GM15510 (cell line): ENCODE data around the gene AGPAT3.

ENCODE experiments used
- POLR2A ChIP-seq: IDR thresholded peaks from 3 replicates; pipeline ENCODE4 v1.6.1; 2011; ENCODE audit warnings: borderline replicate concordance; ENCODE audit not compliant: insufficient read length; ENCODE audit errors: extremely low read depth

AGPAT3 gene

DNA sequence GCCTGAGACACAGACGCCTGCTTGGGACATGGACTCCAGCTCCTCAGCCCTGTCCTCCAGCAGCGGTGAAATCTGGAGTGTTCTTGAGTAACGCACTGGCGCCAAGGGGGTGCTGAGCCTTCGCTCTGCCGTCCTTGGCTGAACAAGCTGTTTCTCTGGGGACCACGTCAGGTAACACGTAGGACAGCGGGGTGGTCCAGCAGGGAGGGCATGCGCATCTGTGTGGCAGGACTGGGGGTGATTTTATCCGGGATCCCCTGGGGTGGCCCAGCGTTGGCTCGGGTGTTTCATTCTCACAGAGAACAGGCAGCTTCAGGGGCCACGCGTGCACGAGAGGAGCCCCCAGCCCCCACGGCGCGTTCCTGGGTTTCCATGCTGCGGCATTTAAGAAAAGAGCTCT, 61.2 kb downstream of the AGPAT3 start:
- no peak for TF ChIP-seq POLR2A

DNA sequence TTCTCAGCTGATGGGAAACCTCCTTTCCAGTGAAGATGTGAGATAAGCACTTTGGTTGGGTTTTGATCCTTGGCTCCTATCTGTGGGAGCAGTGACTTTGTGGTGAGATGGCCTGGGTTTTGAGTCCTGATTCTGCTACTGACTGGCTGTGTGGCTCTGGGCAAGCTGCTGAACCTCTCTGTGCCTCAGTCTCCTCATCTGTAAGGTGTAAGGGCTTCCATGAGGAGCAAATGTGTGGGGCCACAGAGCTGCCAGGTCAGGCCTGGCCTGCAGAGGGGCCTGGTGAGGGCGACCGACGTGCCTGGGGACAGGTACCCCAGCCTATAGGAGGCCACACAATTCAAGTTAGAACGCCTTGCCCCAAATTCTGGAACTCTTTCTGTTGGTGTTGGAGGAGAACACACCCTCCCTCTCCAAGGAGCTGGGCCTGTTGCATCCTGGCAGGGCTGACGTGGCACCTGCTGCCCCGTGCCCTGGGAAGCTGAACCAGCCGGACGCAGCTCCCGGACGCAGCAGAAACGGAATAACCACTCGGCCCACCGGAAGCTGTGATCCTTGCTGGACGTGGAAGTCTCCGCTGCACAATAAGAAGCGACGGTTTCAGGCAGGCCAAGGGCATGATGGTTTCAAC, 62.7 kb downstream of the AGPAT3 start:
- no peak for TF ChIP-seq POLR2A

DNA sequence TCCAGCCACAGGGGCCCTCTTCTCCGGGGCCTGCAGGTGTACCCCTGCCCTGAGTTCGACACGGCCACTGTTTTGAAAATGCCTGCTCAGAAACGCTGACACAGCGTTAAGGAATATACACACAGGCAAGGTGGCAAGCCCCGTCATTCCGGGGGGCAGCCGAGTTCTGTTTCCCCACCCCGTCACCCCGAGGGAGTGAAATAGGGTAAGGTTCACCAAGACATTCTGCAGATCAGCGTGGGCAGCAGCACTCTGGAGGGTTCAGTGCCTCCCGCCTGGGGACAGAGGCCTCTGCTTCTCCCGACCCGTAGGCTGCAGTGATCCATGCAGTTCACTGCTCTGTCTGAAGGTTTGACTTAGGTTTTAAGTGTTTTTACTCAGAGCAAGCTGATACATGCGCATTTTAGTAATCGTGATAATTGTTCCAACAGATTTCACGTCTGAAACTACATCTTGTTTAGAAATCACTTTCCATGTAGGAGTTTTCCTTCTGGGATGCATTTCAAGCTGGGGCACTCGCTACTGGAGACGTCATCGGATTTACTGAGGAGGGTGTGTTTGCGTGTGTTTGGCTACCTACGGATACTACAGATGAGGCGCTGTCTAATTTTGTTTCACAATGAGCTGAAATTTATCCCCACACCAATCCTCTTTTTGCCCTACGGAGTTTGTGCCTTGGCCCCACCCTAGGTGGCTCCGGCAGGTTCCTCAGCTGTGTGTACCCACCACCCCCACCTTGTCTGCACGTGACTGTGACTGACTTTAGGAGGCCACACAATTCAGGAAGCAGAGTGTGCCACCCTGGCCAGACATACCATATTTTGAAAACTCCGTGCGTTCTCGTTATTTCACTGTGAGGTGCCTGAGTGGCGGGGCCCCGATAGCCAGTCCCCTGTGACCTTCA, 63.5 kb downstream of the AGPAT3 start:
- no peak for TF ChIP-seq POLR2A

DNA sequence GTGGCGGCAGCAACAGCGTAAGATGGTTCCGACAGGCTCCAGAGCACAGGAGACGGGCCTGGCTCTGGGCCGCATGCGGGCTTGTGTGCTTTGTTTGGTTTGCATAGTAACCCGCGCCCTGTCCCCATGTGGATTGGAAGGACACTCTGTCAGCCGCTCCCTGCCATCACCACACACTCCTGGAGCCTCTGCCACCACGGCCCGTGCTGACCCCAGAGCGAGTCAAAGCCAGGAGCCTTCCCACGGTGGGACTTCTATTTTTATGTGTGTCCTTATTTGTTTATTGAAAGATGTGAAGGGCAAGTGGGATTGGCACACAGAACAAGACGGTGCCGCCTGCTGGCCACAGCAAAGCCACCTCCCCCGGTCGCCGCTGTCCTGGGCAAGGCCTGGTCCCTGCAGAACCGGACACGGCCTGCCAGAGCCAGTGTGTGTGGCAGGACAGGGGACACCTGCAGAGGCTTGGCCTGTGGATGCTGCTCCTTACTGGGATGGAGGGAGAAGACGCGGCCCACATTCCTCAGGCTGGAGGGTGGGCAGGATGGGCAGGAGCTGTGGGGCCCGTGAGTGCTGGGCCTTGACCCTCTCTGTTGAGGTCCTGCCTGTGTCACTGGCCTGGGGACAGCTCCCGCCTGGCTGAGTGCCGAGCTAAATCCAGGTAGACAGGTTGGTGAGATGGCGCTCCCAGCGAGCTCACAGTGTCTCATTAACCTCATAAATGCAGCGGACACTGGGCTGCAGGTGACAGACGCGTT, 64.4 kb downstream of the AGPAT3 start:
- no peak for TF ChIP-seq POLR2A

DNA sequence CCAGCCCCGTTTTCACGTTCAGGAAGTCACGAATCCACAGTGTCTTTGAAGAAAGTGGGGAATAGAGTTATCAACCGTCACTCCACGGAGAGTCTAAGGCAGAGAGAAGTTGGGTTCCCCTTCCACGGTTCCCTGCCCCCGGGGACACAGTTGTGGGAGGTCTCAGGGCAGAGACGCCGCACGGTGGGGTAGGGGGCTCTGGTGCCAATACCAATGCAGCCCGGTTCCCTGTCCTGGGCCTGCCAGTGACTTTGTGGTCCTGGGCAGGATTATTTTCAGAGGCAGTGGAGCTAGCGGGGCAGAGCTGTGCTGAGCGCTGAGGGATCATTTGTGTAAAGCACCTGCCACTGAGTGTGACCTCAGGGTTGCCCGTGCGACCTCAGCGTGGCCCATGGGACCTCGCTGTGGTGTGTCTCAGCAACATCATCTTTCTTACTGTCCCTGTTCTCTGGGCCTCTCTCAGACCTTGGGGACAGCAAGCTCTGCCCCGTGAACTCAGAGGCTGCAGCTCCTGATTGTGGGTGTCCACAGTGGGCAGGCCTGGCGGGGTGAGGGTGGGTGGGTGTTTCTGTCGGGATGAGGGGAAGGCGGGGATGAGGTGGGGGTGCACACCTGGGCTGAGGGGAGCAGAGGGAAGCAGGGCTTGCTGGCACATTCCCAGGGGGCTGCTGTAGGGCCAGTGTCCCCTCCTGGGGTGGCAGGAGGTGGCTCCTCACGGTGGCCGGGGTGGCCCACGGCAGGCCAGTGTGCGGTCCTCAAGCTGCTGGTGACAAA, 65.2 kb downstream of the AGPAT3 start:
- no peak for TF ChIP-seq POLR2A

DNA sequence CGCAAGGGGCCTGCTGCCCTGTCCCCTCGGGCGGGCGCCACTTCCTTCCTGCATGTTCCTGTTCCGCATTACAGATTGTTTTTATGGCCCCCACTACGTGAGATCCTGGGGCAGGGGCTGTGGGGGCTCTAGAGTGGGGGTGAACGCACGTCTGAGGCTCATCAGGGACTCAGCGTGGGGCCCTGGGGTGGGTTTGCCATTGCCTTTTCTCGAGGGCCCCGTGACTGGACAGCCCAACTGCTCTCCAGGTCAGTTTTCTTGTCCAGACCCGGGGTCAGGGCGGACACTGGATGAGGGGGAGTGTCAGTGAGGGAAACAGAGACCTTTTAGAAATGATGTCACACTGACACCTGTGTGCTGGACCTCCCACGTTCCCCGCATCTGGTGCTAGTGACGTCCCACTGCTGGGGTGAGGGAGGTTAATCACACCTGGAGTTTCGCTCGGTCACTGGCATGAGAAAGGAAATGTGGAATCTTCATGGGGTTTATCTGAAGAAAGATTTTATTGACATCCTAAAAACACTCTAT, 65.9 kb downstream of the AGPAT3 start:
- no peak for TF ChIP-seq POLR2A

DNA sequence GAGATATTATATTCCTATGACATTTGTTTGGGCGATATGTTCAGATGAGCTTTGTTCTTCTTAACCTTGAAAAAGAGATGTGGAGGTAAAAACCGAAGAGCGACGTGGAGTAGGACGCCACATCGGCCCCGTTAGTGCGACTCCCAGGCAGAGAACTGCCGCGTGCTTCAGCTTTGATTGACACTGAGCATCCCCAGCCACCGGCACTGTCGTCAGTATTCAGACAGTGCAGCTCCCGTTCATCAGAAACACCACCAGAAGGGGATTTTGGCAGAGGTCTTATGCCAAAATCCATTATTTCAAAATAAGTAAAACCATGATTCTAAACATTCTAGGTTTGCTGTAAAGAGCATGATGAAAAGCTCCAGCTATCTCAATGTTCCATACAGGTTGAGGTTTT, 66.5 kb downstream of the AGPAT3 start:
- TF ChIP-seq POLR2A: no peak

DNA sequence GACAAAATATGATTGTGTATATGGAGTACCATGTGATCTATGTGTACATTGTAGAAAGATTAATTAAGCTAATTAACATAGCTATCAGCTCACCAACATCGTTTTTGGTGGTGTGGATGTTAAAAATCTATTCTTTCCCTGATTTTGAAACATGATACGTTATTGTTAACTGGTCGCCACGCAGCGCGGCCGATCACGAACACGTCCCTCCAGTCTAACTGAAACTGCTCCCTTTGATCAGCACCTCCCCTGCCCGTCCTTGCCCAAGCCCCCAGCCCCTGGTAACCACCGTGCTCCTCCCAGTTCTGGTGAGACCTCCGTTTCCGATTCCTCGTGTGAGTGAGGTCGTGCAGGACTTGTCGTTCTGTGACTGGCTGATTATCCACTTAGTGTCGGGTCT, 67.0 kb downstream of the AGPAT3 start:
- no peak for TF ChIP-seq POLR2A

DNA sequence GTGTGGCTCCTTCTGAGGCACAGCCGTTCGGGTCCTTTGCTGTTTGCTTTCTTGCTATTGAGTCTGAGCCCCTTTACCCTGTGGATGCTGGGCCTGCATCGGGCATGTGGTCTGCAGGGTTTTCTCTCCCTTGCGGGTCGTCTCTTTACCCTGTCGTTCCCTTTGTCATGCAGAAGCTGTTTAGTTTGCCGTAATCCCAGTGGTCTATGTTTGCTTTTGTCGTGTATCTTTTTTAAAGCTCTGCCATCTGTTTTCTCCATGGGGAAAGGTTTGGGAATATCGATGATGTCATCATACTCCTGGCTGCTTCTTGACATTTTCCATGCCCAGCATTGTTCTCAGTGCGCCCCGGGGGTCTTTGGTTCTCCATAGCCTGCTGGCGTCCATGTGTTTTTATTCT, 68.2 kb downstream of the AGPAT3 start:
- TF ChIP-seq POLR2A: no peak

DNA sequence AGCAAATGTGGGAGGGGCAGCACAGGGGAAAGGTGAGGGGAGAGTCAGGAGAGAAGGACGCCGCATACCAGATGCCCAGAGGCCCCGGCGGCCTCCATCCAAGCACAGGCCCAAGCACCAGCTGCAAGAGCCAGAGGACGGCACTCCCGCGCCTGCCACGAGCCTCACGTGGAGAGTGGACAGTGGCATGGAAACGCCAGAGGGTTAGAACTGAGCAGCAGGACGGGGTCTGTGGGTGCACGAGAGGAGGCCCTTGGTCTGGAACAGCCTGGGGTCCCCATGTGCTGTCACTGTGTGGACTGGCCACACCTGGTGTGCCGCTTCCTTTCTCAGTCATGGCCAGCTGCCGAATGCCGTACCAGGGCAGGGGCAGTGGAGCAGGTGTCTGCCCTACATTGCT, 68.7 kb downstream of the AGPAT3 start:
- TF ChIP-seq POLR2A: no peak

DNA sequence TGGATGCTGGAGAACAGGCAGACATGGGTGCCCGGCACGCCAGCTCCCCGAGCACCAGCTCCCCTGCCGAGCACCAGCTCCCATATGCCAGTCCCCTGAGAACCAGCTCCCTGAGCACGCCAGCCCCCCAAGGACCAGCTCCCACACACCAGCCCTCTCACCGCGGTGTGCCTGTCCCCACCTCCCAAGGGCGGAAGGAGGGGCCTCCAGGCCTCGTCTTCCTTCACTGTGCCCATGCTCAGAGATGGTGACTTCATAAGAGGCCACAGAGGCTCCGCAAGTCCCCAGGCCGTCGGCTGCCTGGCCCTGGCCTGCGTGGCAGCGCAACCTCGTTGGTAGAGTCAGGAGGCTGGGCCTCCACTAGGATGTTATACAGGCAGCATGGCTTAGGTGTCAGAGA, 69.1 kb downstream of the AGPAT3 start:
- TF ChIP-seq POLR2A: no peak

DNA sequence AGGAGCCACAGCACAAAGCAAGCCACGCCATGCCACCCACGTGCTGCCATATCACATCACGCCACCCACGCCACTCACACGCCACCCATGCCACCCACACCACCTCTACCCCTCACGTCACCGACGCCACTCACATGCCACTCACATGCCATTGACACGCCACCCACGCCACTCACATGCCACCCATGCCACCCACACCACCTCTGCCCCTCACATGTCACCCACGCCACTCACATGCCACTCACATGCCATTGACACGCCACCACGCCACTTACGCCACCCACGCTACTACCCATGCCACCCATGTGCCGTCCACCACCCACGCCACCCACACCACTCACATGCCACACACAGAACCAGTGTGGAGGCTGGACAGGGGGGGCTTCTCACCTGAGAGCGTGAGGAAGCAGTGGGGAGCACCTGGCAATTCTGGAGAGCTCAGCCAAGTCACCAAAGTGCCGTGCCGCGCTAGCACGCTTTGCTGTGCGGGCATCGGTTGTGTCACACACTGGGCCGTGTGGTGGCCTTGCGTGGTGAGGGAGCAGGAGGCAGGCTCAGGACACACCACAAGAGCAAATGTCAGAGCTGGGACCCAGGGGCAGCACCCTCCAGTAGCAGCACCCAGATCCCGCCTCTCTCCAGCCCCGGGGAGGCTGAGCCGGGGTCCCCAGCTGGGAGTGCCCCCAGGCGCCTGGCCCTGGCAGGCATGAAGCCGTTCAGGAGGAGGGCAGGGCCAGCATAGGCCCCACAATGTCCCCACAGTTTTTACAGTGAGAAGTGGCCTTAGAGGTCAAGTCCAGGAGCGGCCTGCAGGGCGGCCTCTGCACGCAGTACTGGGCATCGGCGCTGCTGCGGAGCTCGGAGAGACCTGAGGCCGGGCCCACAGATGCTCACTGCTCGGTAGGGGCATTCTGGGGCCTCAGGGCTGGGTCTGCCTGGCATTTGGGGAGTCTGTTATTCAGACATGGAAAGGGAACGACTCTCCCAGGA, 70.0 kb downstream of the AGPAT3 start:
- TF ChIP-seq POLR2A: no peak

DNA sequence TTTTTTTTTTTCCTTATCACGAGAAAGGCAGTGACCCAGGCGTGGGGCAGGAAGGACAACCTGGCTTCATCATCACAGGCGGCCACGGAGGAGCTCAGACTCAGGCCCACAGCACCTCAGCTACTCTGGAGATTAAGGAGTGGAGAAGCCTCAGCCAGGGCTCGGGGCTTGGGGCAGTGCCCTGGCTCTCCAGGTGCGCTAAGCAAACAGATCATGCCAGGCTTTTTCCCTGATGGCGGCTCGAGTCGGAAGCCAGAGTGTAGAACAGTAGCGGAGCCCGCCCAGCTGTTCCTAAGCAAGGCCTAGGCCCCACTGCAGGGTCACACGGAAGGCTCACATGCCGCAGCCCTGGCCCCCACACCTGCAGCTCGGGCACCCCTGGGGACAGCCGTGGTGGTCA, 70.7 kb downstream of the AGPAT3 start:
- TF ChIP-seq POLR2A: no peak
